ENCODE data around the gene PRM3. TPM values are rescaled to one million over a fixed set of nuclear protein-coding genes. Genes with fewer than 3 reads are reported as not detected.

PRM3 gene
- polyA plus RNA-seq, 1 donor from 2014 or later, result not detected

- no peaks in the 10 kb centered on the region for H3K9me3 ChIP-seq (ENCODE audit: low read length)
- H2AFZ ChIP-seq (ENCODE audit: low read depth, low read length), result no peak overlapping the region
- H3K9me2 ChIP-seq (ENCODE audit: insufficient read depth, low read length), result no peaks in the 10 kb centered on the region
- TF ChIP-seq POLR2AphosphoS5 (IDR thresholded peaks at IDR 0.05) (no peak), SMC3 (conservative IDR thresholded peaks at IDR 0.05; ENCODE audit: poor library complexity) (no peak), RAD21 (conservative IDR thresholded peaks at IDR 0.05) (no peak)
- TF ChIP-seq, protein P1, sequence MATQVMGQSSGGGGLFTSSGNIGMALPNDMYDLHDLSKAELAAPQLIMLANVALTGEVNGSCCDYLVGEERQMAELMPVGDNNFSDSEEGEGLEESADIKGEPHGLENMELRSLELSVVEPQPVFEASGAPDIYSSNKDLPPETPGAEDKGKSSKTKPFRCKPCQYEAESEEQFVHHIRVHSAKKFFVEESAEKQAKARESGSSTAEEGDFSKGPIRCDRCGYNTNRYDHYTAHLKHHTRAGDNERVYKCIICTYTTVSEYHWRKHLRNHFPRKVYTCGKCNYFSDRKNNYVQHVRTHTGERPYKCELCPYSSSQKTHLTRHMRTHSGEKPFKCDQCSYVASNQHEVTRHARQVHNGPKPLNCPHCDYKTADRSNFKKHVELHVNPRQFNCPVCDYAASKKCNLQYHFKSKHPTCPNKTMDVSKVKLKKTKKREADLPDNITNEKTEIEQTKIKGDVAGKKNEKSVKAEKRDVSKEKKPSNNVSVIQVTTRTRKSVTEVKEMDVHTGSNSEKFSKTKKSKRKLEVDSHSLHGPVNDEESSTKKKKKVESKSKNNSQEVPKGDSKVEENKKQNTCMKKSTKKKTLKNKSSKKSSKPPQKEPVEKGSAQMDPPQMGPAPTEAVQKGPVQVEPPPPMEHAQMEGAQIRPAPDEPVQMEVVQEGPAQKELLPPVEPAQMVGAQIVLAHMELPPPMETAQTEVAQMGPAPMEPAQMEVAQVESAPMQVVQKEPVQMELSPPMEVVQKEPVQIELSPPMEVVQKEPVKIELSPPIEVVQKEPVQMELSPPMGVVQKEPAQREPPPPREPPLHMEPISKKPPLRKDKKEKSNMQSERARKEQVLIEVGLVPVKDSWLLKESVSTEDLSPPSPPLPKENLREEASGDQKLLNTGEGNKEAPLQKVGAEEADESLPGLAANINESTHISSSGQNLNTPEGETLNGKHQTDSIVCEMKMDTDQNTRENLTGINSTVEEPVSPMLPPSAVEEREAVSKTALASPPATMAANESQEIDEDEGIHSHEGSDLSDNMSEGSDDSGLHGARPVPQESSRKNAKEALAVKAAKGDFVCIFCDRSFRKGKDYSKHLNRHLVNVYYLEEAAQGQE (IDR thresholded peaks at IDR 0.05; ENCODE audit: borderline replicate concordance), result no peak
- TF ChIP-seq, protein P2, sequence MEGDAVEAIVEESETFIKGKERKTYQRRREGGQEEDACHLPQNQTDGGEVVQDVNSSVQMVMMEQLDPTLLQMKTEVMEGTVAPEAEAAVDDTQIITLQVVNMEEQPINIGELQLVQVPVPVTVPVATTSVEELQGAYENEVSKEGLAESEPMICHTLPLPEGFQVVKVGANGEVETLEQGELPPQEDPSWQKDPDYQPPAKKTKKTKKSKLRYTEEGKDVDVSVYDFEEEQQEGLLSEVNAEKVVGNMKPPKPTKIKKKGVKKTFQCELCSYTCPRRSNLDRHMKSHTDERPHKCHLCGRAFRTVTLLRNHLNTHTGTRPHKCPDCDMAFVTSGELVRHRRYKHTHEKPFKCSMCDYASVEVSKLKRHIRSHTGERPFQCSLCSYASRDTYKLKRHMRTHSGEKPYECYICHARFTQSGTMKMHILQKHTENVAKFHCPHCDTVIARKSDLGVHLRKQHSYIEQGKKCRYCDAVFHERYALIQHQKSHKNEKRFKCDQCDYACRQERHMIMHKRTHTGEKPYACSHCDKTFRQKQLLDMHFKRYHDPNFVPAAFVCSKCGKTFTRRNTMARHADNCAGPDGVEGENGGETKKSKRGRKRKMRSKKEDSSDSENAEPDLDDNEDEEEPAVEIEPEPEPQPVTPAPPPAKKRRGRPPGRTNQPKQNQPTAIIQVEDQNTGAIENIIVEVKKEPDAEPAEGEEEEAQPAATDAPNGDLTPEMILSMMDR (IDR thresholded peaks at IDR 0.05; ENCODE audit: poor library complexity, severe bottlenecking), result no peak
- no peak overlapping the region for H3K9ac ChIP-seq (ENCODE audit: low read length)
- H3K79me2 ChIP-seq (replicated peaks; ENCODE audit: insufficient read depth, low read length), result no peaks in the 10 kb centered on the region
- H3K4me2 ChIP-seq (ENCODE audit: low read length), result no peak overlapping the region
- H3K27me3 ChIP-seq (ENCODE audit: insufficient read depth, low read depth, low read length), result no peaks in the 10 kb centered on the region
- no peak overlapping the region for H3K27ac ChIP-seq (ENCODE audit: low read length)
- no peaks in the 10 kb centered on the region for H3F3A ChIP-seq (ENCODE audit: insufficient read depth, low read length, poor library complexity, severe bottlenecking)
- no peaks in the 10 kb centered on the region for H4K20me1 ChIP-seq (ENCODE audit: insufficient read depth)
- no peak overlapping the region for H3K4me3 ChIP-seq (ENCODE audit: low read length)
- no peaks in the 10 kb centered on the region for H3K36me3 ChIP-seq (ENCODE audit: insufficient read depth, low read length)
Observed at GRCh38 chr16:11224096-11224893, 49.1 kb downstream of the PRM3 start.

Small RNA genes within 50 kb of the gene (small RNA-seq; reads per million reads assigned to genes)
- gene MIR548H2 (0 reads per million in 3 experiments), gene RF00019 (0 to 1.2 (median 0) reads per million in 3 experiments), gene RF00554 (0 to 1.5 (median 0) reads per million in 3 experiments)

Other genes with a start within 250 kb of the PRM3 start
- not detected in 2 replicates for gene SOCS1, start 17.4 kb downstream of the PRM3 start, polyA plus RNA-seq
- gene TNP2, start 4.3 kb downstream of the PRM3 start, polyA plus RNA-seq, result not detected in 2 replicates
- not detected in 2 replicates for gene PRM2, start 2.9 kb upstream of the PRM3 start, polyA plus RNA-seq
- gene PRM1, start 7.7 kb upstream of the PRM3 start, polyA plus RNA-seq, result not detected in 2 replicates
- 0.48 and 1.6 TPM in 2 replicates for gene RMI2, start 71.8 kb upstream of the PRM3 start, polyA plus RNA-seq